ENCODE measurements around the gene IFNLR1.

IFNLR1 gene

GRCh38 chr1:24175033-24175755 is 11.9 kb downstream of the IFNLR1 start:
- no peak for DNase-seq

DNA sequence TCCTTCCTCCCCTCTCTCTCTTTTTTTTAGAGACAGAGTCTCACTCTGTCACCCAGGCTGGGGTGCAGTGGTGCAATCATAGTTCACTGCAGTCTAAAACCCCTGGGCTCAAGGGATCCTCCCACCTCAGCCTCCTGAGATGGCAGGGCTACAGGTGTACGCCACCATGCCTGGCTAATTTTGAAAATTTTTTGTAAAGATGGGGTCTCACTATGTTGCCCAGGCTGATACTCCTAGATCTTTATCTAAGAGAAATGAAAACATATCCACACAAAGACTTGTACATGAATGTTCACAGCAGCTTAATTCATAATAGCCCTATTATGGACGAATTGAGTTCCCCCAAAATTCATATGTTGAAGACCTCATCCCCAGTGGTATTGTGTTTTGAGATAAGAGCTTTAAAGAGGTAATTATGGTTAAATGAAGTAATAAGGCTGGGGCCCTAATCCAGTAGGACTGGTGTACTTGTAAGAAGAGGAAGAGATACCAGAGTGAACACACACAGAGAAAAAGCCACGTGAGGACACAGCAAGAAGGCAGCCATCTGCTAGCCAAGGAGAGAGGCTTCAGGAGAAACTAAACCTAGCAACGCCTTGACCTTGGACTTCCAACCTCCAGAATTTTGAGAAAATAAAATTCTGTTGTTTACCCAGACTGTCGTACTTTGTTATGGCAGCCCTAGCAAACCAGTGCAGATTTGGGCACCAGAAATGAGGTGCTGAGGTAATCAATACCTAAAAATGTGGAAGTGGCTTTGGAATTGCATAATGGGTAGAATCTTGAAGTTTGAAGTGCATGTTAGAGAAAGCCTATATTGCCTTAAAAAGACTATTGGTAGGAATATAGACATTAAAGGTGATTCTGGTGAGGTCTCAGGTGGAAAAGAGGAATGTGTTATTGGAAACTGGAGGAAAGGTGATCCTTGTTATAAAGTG is 13.2 kb downstream of the IFNLR1 start:
- no peak for DNase-seq

DNA sequence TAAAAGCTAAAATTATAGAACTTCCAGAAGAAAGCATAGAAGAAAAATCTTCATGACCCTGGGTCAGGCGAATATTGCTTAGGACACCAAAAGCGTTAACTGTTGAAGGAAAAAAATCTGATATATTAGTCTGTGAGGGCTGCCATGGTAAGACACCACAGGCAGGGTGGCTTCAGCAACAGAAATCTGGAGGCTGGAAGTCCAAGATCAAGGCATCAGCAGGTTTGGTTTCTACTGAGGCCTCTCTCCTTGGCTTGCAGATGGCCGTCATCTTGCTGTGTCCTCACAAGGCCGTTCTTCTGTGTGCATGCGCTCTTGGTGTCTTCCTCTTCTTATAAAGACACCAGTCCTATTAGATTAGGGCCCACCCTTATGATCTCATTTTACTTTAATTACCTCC is 14.5 kb downstream of the IFNLR1 start:
- no peak for DNase-seq

- DNase-seq: no peak
Measured at GRCh38 chr1:24169286-24169685, 17.8 kb downstream of the IFNLR1 start.

- DNase-seq: no peak
Measured at GRCh38 chr1:24168245-24168644, 18.8 kb downstream of the IFNLR1 start.

- no peak for DNase-seq
Measured at GRCh38 chr1:24167008-24167407, 20.1 kb downstream of the IFNLR1 start.

- DNase-seq: no peak
Measured at GRCh38 chr1:24165500-24165899, 21.6 kb downstream of the IFNLR1 start.

- DNase-seq: no peak
Measured at GRCh38 chr1:24164004-24164403, 23.1 kb downstream of the IFNLR1 start.

- DNase-seq: no peak
Measured at GRCh38 chr1:24162201-24162600, 24.9 kb downstream of the IFNLR1 start.

DNA sequence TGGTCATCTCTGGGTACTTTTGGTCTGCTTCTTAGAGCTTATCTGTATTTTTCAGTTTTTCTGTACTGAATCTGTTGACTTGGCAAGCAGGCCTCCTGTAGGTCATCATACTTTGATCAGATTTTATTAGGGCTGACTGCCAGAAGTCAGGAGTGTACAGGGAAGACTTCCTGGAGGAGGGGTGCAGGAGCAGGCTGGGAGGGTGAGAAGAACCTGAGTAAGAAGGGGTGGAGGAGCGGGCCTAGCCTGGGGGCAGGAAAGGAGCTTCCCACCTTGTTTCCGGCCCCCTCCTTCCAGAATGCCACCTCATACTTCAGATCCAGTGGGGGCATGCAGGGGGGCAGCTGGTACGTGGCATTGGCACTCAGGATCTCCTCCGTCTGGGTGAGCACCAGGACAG is 25.8 kb downstream of the IFNLR1 start:
- DNase-seq: no peak

GRCh38 chr1:24159366-24159765 is 27.7 kb downstream of the IFNLR1 start:
- DNase-seq: no peak

- DNase-seq: no peak
Measured at GRCh38 chr1:24157918-24158481, 29.1 kb downstream of the IFNLR1 start.

- no peak for DNase-seq
Measured at GRCh38 chr1:24156542-24157260, 30.4 kb downstream of the IFNLR1 start.

- no peak for DNase-seq
Measured at GRCh38 chr1:24155011-24155782, 31.9 kb downstream of the IFNLR1 start.

DNA sequence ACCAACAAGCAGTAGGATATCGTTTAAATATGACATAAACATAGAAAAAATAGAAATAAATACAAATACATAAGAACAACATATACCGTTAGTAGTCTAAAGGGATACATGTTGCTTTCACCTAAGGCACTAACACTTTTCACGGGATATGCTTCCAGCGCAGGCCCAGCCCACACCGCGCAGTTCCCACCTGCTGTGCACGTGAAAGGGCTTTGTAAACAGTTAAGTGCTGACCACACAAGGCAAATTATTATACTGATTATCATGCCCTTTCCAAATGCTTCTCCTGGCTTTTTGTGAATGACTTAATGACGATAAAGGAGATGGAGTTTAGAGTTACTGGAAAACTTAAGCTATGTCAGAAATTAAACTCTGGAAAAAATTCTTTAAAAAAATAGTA is 32.9 kb downstream of the IFNLR1 start:
- peak; percentile 38 for DNase-seq

GRCh38 chr1:24152631-24153494 is 34.2 kb downstream of the IFNLR1 start:
- DNase-seq: no peak

DNA sequence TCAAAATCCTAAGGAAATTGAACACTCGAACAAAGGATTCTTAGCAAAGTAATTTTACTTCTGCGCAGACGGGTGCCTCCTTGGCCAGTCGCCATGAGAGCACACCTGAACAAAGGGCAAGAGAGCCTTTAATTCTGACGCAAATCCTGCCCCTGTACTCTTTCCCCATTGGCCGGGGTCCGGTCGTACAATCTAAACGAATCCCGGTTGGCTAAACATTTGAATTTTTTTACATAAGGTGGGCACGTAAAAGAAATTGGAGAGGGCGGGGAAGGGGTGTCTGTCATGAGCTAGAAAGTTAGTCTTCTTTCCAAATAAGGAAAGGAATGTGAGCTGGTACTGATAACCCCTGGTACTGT is 35.9 kb downstream of the IFNLR1 start:
- DNase-seq: peak; percentile 35

GRCh38 chr1:24150234-24151174 is 36.6 kb downstream of the IFNLR1 start:
- DNase-seq: peak; percentile 33

DNA sequence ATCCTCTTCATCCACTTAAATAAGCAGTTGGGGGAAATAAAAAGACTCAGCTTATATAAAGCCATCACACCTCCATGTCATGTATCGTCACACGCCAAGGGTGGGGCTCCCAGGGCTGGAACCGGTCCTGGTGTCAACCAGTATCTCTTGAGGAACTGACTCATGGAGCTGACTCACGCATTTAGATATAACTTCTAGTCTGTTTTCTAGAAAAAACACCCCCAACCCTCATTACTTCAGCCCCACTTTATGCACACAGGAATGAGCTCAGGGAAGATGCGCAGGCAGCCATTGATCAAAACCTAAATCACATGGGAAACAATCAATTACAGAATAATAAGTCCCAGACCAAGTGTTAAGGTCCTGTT is 37.2 kb downstream of the IFNLR1 start:
- DNase-seq: no peak

- no peak for DNase-seq
Measured at GRCh38 chr1:24147816-24148215, 39.3 kb downstream of the IFNLR1 start.
